LHCN-M2 (cell line): ENCODE results near the gene BTBD2. TPM values are rescaled to one million over a fixed set of nuclear protein-coding genes. Genes with fewer than 3 reads are reported as not detected.

ENCODE experiments used
- DNase-seq: peaks from one replicate; pipeline ENCODE4 v3.0.0-alpha.2; 2012; ENCODE audit warnings: low read depth
- total RNA-seq: library from RNA; depleted of rRNA; stranded (reverse); fragments of >200 nt; gene quantifications from 2 replicates; pipeline ENCODE4 v1.2.3, GENCODE V29; 2014

The BTBD2 gene
- total RNA-seq, 1 experiment from 2014 or later: 76.1 TPM

DNA sequence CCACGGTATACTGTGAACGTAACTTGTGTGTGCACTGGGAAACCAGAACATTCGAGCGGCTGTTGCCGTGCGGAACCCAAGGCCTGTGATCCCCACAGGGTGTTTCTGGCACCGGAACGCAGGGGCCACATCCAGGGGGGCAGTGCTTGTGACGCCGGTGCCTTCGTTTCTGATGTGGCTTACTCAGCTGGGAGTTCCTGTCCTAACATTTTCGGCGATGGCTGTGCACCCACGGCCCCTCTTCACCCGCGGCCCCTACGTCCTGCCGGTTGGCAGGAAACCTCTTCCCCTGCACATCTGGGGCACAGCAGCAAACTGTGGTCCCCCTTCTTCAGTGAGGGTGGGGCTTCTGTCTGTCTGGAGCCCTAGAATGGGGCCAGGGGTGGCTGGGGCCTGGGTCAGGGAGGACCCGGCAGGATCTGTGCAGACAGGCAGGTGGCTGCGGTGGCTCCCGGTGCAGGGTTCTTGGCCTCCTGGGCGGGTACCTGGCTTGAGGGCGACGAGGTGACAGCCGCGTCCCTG, 48.4 kb downstream of the BTBD2 start:
- DNase-seq: no peak

DNA sequence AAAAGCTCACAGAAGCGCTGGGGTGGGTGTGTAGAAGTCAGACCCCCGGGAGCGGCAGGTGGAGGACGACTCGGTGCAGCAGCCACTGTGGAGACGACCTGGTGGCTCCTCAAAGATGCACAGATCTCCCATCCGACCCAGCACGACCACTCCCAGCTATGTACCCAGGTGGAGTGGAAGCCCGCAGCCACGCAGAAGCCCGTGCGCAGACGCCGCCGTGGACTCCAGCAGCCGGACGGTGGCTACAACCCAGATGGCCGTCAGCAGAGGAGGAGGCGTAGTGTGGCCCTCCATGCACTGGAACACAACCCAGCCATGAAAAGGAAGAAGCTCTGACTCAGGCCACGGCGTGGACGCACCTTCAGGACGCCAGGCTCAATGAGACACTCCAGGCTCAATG, 52.8 kb downstream of the BTBD2 start:
- no peak for DNase-seq

DNA sequence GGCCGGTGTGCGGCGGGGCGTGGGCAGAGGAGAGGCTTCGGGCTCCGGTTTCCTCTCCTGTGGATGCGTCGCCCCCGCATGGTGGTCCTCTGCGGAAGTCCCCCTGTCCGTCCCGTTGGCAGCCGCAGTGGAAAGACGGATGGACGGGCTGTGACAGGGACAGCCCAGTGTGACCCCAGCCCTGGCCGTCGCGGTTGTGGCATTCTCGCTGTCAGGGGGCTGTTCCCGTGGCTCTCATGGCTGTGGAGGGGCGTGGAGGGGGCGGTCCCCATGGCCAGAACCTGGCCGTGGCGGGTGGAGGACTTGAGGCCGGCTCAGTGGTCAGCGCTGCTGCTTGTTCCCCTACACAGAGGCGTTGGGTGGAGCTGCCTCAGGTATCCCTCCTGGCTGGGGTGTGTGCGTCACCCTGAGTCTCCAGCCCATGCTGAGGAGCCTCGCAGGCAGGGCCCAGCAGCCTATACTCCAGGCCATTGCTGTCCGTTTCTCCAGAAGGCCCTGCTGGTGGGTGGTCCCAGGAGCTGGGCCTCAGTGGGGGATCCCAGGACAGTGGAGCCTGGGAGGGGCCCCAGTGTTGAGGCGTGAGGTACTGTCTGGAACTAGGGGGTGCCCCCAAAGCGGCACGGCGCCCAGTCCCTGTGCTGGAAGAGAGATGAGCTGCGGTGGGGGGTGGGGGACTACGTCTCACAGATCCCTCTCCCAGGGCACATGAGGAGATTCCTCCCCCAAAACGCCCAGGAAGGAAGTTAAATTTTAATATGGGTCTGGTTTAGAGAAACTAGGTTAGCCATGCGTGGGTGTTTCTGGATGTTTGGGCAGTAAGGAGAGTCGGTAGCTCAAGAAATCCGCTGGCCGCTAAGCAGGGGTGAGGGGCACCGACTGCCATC, 54.3 kb downstream of the BTBD2 start:
- no peak for DNase-seq

DNA sequence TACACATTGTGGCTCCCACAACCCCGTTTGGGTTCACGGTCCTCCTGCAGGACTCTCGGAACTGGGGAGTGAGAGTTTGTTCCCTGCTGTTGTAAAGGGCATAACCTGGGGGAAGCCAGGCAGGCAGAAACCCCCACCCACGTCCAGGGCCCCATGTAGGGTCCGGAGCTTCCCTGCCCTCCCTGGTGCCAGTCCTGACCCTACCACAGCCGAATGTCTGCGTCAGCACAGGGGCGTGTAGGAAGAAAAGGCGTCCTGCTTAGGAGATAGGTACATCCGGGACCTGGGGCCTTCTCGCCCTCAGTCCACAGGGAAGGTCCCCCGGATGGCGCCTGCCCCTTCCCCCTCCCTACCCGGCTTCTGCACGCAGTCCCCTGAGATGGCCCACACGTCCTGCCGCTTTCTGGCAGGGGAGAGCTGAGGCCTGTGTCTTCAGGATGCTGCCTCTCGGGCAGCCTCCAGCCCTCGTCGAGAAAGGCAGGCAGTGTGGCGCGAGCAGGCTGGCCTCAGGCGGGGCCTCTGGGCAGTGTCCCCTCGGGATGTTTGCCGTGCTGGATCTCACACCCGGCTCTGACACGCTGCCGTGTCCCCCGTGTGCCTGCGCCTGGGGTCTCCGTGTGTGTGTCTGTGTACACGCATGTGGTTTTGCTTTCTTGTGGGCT, 55.5 kb downstream of the BTBD2 start:
- no peak for DNase-seq

DNA sequence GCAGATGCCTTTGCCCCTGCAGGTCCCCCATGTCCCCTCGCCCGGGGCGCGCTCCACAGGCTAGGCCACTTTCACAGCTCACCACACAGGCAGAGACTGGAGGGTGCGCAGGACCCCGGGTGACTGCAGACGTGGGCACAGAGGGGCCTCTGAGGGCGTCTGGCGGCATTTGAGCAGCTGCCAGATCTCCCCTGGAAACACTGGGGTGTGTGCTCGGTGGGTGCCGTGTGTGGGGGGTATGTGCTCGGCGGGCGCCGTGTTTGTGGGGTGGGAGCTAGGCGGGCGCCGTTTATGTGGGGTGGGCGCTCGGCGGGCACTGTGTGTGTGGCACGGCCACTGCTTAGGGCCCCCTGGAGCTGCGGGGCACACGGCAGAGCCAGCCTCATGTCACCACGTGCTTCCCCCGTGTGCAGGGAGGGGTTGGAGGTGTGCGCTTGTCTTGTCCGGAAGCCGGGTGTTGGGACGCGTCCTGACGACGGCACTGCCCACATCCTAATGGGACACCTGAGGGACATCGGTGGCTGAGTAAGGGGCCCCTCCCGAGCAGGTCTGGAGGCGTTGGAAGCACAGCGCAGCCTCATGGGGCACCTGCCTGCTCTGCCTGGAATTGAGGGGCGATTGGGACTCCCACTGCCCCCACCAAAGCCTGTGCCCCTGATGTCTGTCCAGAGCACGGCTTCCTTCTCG, 57.8 kb downstream of the BTBD2 start:
- DNase-seq: no peak

DNA sequence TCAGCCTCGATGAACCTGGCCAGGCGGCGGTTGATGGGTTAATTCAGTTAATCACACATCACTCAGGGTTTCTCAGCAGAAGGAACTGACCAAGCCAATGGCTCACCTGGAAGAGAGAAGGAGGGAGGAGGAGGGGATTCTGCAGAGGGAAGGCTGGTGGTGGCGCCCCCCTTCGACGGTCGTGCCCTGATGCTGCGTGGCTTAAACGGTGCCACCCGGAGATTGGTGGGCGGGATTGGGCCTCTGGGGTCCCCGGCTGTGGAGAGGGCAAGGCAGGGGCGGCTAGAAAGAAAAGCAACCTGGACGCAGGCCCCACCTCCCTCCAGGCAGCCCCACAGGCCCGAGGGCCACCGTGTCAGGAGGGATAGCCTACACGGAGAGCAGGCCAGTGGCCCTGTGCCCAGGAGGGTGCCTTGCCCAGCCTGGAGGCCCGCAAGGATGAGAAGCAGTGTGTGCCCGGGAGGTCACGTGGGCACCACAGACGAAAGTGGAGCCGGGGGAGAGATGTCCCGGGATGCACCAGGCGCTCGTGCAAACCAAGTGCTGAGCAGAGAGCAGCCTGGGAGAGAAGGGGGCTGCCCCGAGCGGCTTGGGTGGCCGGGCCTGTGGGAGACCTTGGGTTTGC, 58.5 kb downstream of the BTBD2 start:
- DNase-seq: no peak

DNA sequence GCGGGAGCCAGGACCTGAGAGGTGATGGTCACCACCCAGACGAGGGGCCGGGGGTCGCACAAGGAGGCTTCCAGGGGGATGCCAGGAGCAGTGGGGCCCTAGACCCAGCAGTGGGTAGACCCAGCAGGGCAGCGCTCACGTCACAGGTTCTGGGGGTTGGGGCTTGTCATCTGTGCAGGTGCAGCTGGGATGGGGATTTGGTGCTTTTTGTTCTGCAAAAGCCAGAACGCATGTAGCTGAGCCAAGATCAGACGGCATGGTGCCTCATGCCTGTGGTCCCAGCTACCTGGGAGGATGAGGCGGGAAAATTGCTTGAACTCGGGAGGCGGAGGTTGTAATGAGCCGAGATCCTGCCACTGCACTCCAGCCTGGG, 59.4 kb downstream of the BTBD2 start:
- no peak for DNase-seq

DNA sequence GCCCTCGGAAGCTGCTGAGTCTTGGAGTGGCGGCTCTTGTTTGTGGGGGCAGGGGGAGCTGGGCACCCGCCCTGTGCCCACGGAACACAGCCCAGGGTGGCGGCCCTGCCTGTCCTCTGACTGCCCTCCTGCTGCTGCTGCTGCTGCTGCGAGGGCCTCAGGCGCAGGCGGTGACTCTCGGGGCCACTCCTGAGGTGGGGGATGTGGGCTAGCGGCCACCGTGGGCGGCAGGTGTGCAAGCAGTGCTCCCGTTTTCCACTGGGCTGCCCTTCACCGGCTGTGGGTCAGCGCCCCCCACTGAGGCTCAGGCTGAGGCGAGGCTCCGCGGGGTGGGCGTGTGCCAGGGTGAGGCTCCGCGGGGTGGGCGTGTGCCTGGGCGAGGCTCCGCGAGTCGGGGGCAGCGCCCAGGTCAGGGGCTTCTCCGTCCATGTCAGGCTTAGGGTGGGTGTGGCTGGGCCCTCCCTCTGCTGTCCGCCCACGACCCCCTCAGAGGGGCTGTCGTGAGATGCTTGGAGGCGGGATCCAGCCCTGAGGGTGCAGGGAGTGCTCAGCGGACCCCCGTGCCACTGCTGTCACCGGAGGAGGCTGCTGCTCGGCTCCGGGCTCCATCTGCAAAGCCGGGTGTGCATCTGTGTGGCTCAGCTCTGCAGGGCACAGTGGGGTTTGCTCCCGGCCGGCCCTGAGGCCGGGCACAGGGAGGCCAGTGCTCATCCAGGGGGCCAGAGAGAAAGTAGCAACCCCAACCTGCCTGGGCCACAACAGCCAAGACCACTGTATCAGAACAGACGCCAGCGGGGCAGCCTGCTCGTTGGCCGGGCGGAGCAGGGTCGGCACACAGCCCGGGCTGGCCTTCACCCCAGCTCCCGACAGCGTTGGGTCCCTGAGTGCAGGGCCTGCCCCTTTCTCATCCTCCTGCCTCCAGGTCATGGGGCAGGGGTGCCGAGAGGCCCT, 60.1 kb downstream of the BTBD2 start:
- DNase-seq: no peak

DNA sequence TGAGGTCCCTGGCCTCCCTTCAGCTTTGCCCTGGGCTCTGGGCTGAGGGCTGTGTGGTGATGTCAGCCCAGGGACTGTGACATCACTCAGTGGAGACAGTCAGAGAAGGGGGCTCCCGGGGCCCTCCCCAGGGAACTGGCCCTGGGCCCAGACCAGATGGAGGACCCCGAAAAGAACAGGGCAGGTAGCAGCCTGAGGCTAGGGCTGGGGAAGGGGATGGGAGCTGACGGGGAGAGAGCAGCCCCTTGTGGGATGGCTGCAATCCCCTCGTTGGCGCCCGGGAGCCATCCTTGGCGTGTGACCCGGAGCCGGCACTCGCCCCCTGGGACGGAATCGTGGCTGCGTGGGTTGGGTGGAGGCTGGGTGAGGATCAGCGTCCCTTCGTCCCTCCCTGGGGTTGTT, 61.0 kb downstream of the BTBD2 start:
- DNase-seq: no peak

DNA sequence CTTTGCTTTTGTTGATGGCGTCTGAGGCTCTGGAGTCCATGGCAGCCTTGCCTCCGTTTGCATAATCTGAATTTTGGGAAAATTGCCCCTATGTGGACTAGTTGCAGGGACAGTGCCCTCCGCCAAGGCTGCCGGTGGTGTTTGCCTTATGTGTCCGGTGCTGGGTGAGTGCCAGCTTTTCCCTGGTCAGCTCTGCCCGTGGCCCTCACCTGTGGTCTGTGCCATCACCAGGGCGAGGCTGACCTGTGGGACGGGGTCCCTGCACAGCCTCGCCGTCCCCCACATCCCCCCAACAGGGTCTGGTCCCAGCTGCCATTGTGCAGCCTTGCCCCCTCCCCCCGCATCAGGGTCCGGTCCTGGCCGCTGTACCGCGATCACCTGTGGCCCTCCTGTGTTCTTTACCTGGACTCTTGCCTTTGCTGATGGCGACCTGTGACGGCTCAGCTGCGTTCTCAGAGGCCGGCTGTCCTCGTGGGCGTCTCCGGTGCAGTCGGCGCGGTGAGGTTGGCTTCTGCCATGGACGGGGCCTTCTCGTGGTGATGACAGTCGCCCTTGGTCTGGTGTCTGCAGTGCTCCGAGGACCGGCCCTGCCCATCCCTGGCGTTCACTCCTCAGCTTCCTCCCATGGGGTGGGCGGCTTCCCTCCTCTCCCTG, 61.9 kb downstream of the BTBD2 start:
- no peak for DNase-seq

DNA sequence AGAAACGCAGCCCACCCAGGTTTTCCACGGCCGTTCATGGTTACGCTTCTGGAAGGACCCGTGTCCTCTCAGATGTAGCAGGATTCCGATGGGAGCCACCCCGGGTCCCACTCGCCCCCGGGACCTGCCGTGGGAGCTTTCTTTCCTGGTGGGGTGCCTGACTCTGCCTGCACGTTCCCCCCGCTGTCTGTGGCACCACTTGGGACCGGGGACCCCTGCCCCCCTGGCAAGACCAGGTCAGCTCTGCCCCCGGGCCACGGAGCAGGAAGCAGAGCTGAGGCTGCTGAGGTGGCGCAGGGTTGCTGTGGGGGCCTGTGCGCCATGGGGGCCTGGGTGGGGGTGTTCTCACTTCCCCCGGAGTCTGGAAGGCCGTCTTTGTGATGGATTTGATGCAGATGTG, 62.5 kb downstream of the BTBD2 start:
- no peak for DNase-seq

DNA sequence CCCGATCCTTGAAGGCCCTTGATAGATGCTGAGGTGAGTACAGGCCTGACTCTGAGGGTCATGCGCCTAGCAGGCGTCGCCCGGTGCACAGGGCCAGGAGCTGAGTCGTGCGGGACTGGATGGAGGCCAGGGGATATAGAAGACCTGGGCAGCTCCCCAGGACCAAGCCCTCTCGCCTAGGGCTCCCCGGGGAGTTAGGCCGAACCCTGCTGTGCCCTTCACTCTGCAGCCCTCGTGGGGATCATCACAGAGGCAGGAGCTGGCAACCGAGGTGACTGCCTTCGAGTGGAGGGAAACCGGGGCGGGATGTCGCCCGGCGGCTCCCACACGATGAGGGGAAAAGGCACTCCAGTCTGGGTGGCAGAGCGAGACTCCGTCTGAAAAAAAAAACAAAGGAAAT, 62.9 kb downstream of the BTBD2 start:
- DNase-seq: no peak

DNA sequence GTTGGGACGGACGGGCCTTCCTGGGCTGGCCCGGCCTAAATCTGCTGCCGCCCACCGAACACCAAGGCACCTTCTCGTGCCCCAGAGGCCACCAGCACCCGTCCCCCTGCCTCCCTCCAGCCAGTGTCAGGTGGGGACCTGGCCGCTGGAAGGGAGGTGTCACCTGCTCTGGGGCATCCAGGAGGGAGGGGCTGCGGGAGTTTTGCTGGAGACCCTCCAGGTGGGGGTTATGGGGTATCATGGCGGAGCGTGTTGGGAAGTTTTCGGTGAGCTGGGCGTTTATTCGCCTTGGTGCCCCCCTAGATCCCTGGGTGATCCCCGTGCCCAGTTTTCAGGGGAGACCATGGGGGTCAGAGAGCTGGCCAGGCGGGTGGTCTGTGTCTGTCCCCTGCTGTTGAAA, 64.9 kb downstream of the BTBD2 start:
- no peak for DNase-seq

DNA sequence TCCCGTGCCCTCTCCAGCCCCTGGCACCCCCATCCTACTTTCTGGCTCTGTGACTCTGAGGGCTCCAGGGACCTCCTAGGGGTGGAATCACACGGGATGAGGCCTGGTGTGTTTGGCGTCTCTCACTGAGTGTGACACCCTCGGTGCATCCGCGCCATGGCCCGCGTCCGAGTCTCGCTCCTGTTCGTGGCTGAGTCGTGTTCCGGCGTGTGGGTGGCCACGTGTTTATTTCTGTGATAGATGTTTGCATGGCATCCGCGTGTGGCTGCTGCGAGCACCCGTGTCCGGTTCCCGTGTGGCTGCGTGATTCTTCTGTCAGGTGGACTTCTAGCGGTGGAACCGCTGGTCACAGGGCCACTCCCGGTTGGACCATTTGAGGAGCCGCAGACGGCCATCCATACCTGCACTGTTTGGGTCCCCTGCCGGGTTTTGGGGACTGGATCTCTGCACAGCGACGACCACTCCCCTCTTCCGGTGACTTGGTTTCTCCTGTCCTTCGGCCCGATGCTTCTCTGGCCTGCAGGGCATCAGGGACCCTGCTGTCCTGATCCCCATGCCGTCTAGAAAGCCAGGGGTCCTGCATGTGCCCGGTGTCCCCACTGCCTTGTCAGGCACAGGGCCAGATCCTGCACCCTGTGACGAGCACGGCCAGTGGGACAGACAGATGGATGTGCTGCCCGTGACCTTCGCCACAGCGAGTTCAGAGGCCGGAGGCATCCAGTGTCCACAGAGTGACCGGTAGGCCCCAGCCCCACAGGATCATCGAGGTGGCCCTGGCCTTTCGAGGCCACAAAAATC, 66.0 kb downstream of the BTBD2 start:
- no peak for DNase-seq

DNA sequence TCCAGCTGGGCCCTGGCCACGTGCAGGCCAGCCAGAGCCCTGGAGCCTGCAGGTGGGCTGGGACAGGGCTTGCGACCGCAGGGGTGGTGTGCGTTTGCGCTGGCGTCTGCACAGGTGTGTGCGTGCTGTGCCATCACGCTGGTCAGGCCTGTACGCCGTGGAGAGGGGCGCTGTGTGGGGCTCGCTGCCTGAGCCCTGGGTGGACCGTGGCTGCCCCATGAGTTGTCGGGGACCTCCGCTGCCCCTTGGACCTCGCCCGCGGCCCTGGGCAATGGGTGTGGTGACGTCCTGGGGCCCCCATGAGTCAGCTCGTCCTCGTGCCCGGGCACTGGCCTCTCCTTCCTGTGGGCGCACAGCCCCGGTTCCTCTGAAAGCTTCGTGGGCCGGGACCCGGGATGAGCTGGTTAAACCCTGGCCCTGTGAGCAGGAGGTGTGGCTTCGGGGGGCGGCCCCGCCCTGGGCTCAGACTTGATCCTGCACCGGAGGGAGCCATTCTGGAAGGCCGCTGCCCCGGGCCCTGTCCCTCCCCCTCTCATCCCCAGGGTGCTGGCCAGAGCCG, 67.8 kb downstream of the BTBD2 start:
- DNase-seq: no peak

DNA sequence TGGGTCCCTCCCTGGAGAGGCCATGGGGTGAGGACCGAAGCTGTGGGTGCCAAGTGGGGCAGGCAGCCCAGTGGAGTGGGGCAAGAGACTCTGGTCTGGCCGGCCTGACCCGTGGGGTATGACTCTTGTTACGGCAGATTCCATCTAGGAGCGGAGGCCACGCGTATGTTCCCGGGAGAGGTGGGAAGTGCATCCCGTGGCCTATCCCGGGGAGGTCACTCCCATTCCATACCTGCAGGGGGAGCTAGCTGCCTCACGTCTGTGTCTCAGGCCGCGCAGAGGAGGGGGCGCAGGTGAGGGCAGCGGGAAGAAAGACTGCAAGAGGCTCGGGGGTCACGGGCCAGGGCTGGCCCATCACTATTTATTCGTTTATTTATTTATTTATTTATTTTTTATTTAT, 69.6 kb downstream of the BTBD2 start:
- DNase-seq: no peak

DNA sequence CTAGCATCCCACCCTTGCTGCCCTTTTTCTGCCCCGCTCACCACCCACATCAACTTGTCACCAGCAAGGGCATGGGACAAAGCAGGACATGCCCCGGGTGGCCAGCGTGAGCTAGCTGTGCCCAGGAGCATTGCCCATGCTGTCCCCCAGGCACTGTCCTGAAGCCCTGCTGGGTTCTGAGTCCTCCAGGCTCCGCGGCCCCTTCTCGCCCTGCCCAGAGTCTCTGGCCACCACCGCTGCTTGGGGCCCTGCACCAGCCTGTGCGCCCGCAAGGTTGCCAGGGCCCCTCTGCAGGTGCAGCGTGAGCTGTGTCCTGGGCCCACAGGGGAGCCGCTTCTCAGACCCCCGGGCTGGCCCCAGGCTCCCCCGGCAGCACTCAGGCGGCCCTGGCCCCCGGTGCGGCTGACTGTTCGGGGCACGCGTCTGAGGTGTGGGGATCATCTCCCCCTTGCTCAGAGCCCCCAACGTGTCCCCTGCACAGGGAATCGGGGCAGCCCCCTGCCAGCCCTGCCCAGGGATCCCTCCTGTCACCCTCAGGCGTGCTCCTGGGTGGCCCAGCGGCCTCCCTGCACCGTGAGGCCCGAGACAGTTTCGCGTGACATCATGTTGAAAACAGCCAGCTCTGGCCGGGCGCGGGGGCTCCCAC, 70.5 kb downstream of the BTBD2 start:
- DNase-seq: no peak

DNA sequence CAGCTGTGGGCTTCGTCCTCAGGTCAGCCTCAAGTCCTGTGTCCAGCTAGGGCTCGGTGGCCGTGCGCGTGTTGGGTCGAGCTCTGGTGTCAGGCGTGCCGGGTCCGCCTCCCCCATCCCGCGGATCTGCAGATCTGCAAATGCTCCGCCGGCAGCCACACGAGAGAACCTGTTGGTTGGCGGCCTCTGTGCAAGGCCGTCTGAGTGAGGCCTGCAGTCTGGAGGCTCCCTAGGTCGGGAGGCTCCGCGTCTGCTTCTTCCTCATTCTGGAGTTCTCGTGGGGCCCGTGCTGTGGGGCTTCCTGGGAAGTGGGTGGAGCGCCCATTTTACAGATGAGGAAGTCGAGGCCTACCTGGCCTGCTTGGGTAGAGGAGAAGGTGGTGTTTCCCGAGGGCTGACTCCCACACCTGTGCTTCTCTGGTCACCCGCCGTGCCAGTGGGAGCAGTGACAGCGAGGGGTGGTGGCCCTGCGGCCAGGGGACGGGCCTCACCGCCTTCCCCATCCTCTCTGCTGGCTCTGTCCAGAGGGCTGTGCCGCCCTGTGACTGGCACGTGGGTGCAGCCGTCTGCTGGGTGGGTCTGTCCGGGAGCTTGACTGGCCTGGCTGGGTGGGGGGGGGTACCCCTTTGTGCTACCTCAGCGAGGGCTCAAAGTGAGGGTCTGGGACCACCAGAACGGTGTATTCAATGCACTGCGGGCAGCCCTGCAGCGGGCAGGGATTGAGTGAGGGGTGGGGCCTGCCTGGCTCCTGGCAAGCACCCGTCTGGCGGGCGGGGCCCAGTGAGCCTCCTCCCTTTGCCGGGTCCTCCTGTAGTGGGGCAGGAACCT, 71.2 kb downstream of the BTBD2 start:
- no peak for DNase-seq
